Measurements from ENCODE around the gene DHFR2. TPM values are rescaled to one million over a fixed set of nuclear protein-coding genes. Genes with fewer than 3 reads are reported as not detected.
"Not testable (repeated sequence)": the region's sequence is repeated elsewhere in the genome, so short reads cannot be mapped to it uniquely, and the experiment has no call there.

Gene DHFR2
- 5.3 TPM for total RNA-seq

DNA sequence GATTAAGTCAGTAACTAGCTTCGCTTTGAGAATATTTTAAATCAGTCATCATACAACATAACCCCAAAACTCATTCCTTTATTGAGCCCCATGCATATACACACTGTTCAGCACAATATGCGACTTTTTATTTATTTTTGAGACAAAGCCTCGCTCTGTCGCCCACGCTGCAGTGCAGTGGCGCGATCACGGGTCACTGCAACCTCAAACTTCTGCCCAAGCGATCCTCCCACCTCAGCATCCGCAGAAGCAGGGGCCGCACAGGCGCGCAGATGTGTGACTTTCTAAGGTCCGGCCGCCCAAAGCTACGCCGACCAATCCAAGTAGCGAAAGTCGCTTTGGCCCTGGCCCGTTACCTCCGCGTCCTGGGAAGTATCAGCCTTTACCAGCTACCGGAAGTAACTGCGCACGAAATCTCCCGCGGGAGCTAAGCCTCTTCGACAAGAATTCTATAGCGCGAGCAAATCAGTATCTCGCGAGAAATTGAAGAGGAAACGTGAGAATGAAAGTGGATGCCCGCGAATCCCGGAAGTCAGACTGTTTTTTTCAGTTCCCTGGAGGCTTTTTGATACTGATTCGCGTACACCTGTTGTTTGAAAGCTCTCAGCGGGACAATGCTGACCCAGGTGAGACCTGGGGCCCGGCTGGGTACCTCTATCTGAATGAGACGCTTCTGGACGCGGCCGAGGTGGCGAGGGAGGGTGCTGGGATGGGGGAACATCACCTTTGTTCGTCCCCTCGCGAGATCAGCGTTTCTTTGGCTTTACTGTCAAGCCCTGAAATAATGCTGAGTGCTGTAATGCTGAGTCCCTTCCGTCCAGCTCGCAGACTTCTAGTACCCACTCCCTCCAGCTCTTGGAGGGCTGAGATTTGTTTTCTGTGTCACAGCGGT lies at the start of gene DHFR2, which contains the start of gene NSUN3:
Gene DHFR2, minus strand, starts transcription at position 404 of the 892 bp plus-strand sequence. CDS start 1,405 bp downstream, outside the sequence.
Gene NSUN3, plus strand, starts transcription at position 549 of the 892 bp plus-strand sequence. Its CDS starts 66 bp downstream, at position 615.
- peak; percentile 97 for DNase-seq

DNA sequence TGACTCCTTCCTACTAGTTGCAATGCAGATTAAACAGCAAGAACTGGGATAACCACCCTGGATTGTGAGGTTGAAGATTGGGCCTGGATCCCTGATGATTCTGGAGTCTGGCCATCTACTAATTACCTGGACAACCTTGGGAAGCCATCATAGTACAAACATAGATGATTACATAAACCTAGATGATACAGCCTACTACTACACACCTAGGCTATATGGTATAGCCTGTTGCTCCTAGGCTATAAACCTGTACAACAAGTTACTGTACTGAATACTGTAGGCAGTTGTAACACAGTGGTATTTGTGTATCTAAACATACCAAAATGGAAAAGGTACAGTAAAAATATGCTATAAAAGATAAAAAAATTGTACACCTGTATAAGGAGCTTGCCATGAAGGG lies 48.1 kb upstream of the DHFR2 start:
- no peak for DNase-seq

GRCh38 chr3:94110232-94110631 lies 47.5 kb upstream of the DHFR2 start:
- DNase-seq: not testable (repeated sequence)

GRCh38 chr3:94106268-94106667 lies 43.6 kb upstream of the DHFR2 start:
- DNase-seq: no peak

GRCh38 chr3:94101860-94102259 lies 39.1 kb upstream of the DHFR2 start:
- DNase-seq: no peak

- no peak for DNase-seq
Measured at GRCh38 chr3:94099311-94099710, 36.6 kb upstream of the DHFR2 start.

DNA sequence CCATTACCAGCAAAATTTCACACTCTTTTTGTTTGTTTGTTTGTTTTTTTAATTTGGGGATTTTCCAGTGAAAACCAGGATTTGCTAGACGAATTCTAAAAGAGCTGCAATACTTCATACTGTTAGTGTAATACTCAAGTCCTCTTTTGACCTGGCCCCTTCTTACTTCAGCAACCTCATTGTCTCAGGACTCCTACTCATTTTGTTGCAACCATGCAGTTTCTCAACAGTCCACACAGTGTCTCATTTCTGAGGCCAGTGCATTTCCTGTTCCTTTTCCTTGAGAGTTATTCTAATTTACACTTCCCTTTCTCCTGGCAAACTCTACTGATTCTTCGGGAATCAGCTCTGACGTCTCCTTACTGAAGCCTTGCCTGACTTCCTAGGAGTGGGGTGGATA lies 35.7 kb upstream of the DHFR2 start:
- no peak for DNase-seq

GRCh38 chr3:94095111-94095510 lies 32.4 kb upstream of the DHFR2 start:
- DNase-seq: no peak

DNA sequence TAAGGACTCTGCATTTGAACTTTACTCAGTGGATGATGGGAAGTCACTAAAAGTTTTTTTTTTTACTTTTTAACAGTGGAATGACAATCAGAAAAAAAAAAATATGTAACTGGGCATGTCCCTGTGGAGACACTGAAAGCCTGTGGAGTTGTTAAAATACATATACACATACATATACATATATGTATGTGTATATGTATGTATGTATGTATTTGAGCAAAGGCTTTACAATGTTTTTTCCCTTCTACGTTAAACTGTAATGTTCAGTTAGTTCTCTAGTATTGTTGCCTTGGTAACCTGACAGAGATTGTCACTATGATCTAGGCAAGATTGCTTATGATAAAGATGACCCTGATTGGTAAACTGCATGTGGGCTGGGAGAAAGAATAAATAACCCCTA lies 30.4 kb upstream of the DHFR2 start:
- no peak for DNase-seq

DNA sequence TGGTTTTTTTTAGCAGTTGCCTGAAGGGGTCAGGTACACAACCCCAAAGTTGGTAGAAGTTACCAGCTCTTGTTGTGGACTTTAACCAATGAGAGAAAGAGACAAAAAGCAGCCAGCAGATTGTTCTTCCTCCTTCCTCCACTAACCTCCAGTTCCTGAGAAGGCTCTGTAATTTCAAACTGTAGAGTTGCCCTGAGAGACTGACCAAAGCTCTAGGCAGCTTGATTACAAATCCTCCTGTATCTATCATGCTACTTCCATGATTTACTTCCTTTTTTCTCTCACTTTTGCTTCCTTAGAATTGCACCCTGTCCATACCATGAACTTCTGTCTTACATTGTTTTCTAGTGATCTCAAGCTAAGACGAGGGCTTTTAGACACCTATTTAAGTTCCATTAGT lies 29.4 kb upstream of the DHFR2 start:
- no peak for DNase-seq

DNA sequence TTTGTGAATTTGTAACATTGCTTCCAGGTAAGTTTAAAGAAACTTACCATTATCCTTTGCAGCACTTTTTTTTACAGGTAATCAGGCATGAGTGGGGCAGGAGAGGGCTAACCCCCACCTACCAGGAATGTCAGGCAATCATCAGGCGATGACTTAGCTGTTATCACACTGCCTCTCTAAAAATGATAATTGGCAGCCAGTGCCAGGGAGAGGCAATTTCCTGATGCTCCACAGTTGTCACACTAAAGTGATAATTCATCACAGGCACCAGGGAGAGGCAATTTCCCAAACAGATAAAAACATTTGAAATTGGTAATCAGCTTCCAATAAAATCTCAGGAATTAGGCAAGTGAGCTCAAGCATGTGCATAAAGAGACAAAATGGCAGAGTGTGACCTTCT lies 26.4 kb upstream of the DHFR2 start:
- DNase-seq: no peak

DNA sequence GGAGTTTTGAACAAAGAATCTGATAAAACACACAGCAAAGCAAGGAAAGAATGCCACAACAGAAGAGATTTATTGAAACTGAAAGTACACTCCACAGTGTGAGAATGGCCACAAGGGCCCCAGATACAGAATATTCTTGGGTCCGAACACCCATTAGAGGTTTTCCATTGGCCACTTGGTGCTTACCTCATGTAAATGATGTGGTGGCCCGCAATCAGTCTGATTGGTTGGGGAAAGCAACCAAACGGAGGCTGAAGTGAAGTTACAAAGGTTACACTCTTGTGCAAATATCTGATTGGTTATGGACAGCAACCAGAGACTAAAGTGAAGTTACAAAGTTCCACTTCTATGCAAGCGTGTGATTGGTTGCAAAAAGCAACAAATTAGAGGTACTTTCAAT lies 20.5 kb upstream of the DHFR2 start:
- no peak for DNase-seq

DNA sequence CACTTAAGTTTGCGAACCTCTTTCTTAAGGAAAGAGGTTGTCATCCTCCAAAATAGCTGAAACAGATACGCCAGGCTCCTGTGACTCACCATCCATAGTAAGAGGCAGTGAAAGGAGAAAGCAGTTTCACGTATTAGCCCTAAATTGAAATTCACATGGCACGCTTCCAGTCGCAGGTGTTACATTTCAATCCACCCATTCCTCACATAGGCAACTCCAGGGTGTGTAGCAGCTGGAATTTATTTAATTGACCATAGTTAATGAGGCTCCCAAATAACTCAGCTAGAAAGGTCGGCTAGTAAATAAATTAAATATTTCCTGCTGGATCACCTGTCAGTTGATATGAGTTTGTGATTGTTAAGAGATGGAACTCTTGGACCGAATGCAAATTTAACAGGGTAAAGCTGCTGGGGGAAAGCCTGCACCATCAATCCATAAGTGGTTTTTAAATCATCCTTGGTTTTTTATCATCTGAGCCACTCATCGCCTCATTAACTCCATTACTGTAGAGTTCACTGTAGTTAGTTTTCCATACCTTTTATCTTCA lies 19.7 kb upstream of the DHFR2 start:
- no peak for DNase-seq

DNA sequence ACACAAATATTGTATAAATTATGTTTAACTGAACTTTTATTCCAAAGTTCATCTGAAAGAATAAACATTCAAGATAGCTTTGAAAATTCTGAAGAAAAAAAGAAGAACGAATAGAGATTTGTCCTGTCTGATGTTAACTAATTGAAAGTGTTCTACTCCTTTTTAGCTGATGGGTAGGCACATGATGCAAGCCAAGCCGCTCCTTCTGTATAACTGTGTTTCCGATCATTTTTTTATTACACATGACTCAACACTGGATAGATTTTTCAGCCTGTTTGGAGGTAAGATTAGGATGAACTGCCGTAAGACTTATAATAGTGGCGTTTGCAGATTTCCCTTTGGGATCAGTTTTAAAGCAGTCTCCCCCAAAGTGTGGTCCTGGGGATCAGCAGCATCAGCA lies 19.2 kb upstream of the DHFR2 start:
- no peak for DNase-seq

GRCh38 chr3:94080552-94080951 lies 17.8 kb upstream of the DHFR2 start:
- not testable (repeated sequence) for DNase-seq

DNA sequence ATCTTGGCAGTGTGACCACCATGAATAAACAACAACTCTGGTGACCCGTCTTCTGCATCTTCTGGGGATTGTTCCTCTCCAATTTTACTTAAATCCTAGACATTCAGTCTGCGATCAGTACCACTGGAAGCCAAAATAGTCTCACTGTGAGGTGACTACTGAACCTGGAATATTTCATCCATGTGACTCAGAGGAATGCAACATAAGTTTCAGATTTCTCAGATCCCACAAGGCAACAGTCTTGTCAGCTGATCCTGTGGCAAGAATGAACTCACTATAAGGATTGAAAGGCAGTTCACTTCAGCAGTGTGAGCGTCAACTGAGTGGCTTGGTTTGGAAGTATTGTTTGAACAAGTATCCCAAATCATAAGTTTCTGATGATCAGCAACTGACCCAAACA lies 13.3 kb upstream of the DHFR2 start:
- no peak for DNase-seq

DNA sequence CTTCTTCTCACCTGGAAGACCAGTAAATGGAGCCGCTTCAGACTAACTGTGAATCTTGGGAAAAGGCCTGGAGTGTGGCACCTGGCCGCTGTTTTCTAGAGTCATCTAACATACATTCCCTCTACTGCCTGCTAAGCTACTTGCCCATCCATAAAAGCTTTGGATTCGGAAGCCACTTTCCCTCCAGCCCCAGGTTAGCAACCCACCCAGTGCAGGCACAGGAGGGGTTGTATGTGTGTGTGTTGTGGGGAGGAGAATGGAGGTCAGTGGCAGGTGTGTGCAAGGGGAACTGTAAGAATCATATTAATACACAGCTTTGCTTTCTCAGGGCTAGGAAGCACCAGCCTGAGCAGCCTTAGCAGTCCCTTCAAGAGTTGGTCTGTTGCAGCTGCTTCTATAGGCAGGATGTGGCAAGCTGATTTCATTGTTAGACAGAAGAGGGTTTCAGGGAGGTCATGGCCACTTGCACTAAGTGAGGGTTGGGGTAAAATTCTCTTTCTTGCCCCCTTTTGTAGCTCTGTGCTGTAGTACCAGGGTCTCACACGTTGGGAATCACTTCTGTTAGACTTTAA lies 9.1 kb upstream of the DHFR2 start:
- DNase-seq: no peak

- DNase-seq: no peak
Measured at GRCh38 chr3:94070341-94070911, 7.7 kb upstream of the DHFR2 start.

GRCh38 chr3:94069194-94069813 lies 6.6 kb upstream of the DHFR2 start:
- peak; percentile 35 for DNase-seq

DNA sequence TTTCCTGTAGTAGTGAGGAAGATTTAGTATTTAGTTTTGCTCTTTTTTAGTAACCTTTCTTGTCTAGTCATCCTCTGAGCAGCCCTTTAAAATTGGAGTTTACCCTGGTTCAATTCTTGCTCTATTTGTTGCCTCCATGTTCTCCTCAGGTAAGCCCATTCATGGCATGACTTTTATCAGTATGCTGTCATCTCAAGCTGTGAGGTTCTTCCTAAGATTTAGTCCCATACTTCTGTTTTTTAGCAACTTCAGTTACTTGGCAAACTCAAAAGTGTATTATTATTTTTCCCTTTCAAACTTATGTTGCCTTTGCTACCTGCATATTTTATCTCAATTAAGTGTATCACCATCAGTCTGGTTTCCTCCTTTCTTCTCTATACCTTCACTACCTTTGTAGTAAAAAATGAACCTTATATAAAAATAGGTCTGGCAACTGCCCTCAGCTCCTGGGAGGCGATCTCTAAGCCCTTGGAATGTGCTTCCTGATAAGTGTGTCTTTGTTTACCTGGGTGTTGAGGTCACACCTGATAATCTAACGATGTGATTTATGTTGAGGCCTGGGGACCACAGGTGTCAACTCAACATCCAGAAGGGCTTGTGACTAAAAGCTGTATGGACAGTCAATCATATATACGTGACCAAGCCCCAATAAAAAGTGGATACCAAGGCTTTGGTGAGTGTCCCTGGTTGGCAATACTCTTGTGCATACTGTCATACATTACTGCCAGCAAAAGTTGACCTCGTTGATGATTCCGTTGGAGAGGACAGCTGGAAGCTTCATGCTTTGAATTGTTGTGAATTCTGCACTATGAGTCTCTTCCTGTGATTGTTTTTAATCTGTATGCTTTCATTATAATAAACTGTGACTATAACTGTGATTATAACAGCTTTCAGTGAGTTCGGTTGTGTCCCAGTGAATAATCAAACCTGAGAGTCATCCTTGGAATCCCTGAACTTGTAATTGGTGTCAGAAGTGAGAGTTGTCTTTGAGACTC lies 4.1 kb upstream of the DHFR2 start:
- DNase-seq: no peak

- DNase-seq: no peak
Measured at GRCh38 chr3:94065819-94066480, 3.2 kb upstream of the DHFR2 start.
